HFFc6 (cell line): Measurements from ENCODE around the gene KLC4. TPM values are rescaled to one million over a fixed set of nuclear protein-coding genes. Genes with fewer than 3 reads are reported as not detected.

ENCODE experiments used
- DNase-seq: peaks from one replicate; pipeline ENCODE4 v3.0.0-alpha.2; 2018
- H3K27ac Mint-ChIP-seq: 2 replicates; pipeline ENCODE4 v1.8.0; 2020; ENCODE audit warnings: mild to moderate bottlenecking, mixed read lengths
- H3K27me3 Mint-ChIP-seq: 2 replicates; pipeline ENCODE4 v1.8.0; 2021; ENCODE audit warnings: mild to moderate bottlenecking, moderate library complexity, mixed read lengths; ENCODE audit not compliant: insufficient read depth
- H3K36me3 Mint-ChIP-seq: 2 replicates; pipeline ENCODE4 v1.8.0; 2021; ENCODE audit warnings: low read depth, mixed read lengths
- H3K4me1 Mint-ChIP-seq: 2 replicates; pipeline ENCODE4 v1.8.0; 2020; ENCODE audit warnings: low read depth, mixed read lengths
- H3K4me3 Mint-ChIP-seq: 2 replicates; pipeline ENCODE4 v1.8.0; 2020; ENCODE audit warnings: mild to moderate bottlenecking, moderate library complexity, mixed read lengths
- H3K9me3 Mint-ChIP-seq: 2 replicates; pipeline ENCODE4 v1.8.0; 2020; ENCODE audit warnings: mild to moderate bottlenecking, mixed read lengths
- CTCF ChIP-seq: fragments of 200-600 bp; sonication (generic); IDR thresholded peaks from 2 replicates; pipeline ENCODE4 v1.5.0; 2021; ENCODE audit warnings: antibody characterized with exemption, mild to moderate bottlenecking
- total RNA-seq, 6 experiments: library from RNA; stranded (reverse); fragmentation: NEBNext Ultra II Directional; extraction: Animal tissue kit (Norgen Biotek cat#: 25700); gene quantifications; 2 replicates in 1 of 6; 3 replicates in 5 of 6; pipeline ENCODE4 v1.2.3, GENCODE V29; 2021

KLC4 gene
- total RNA-seq, 6 experiments from 2014 or later, result 10.7 to 12.6 (median 11.8) TPM

- Mint-ChIP-seq H3K27me3 (no peaks in the 10 kb centered on the region; the same call in none of the 2 replicates), H3K36me3 (peaks cover 34% of the 10 kb centered on the region), H3K9me3 (no peaks in the 10 kb centered on the region), H3K27ac (no peak overlapping the region), H3K4me3 (no peak overlapping the region), H3K4me1 (peaks cover 8% of the 10 kb centered on the region)
- no peak for TF ChIP-seq CTCF
- DNase-seq, result no peak
Observed at GRCh38 chr6:43045371-43045930, 14.0 kb upstream of the KLC4 start.

GRCh38 chr6:43047998-43048397 lies 11.4 kb upstream of the KLC4 start:
- H3K27me3 Mint-ChIP-seq, result peaks cover 3% of the 10 kb centered on the region
- H3K36me3 Mint-ChIP-seq, result peaks cover 49% of the 10 kb centered on the region
- no peak for DNase-seq
- no peaks in the 10 kb centered on the region for H3K9me3 Mint-ChIP-seq
- no peak overlapping the region for H3K27ac Mint-ChIP-seq
- peaks cover 32% of the 10 kb centered on the region for H3K4me1 Mint-ChIP-seq
- no peak for TF ChIP-seq CTCF
- no peak overlapping the region for H3K4me3 Mint-ChIP-seq

GRCh38 chr6:43050981-43051380 lies 8.4 kb upstream of the KLC4 start:
- Mint-ChIP-seq H3K36me3 (peaks cover 54% of the 10 kb centered on the region), H3K4me3 (peak overlapping the region; percentile 16; the same call in 1 of the 2 replicates), H3K9me3 (no peaks in the 10 kb centered on the region), H3K27ac (peak overlapping the region; percentile 12; the same call in 1 of the 2 replicates), H3K27me3 (peaks cover 3% of the 10 kb centered on the region), H3K4me1 (peaks cover 44% of the 10 kb centered on the region)
- DNase-seq, result no peak
- no peak for TF ChIP-seq CTCF

GRCh38 chr6:43052225-43052841 lies 7.1 kb upstream of the KLC4 start:
- peaks cover 44% of the 10 kb centered on the region for H3K4me1 Mint-ChIP-seq
- TF ChIP-seq CTCF, result no peak
- H3K36me3 Mint-ChIP-seq, result peaks cover 54% of the 10 kb centered on the region
- peak overlapping the region; percentile 93 for H3K4me3 Mint-ChIP-seq
- no peak for DNase-seq
- peak overlapping the region; percentile 96 for H3K27ac Mint-ChIP-seq
- H3K27me3 Mint-ChIP-seq, result peaks cover 3% of the 10 kb centered on the region
- no peaks in the 10 kb centered on the region for H3K9me3 Mint-ChIP-seq

GRCh38 chr6:43052842-43053544 lies 6.4 kb upstream of the KLC4 start:
- peak overlapping the region; percentile 93 for H3K4me3 Mint-ChIP-seq
- peak overlapping the region; percentile 96 for H3K27ac Mint-ChIP-seq
- peaks cover 3% of the 10 kb centered on the region for H3K27me3 Mint-ChIP-seq
- peaks cover 47% of the 10 kb centered on the region for H3K4me1 Mint-ChIP-seq
- H3K36me3 Mint-ChIP-seq, result peaks cover 59% of the 10 kb centered on the region
- no peaks in the 10 kb centered on the region for H3K9me3 Mint-ChIP-seq
- no peak for TF ChIP-seq CTCF
- no peak for DNase-seq
